CD4-positive, alpha-beta T cell treated with Interleukin-4 for 1 hour (primary cell): ENCODE data around the gene JAK1.

Source experiments
- DNase-seq, 2 donors: peaks; one replicate each; pipeline ENCODE4 v3.0.0-alpha.2; 2020 to 2022

The JAK1 gene

GRCh38 chr1:64887689-64888217 is 78.6 kb downstream of the JAK1 start:
- DNase-seq: no peak

- no peak for DNase-seq
These were observed 79.5 kb downstream of the JAK1 start for GRCh38 chr1:64886877-64887276.

GRCh38 chr1:64885648-64886047 is 80.7 kb downstream of the JAK1 start:
- no peak for DNase-seq

GRCh38 chr1:64884261-64885040 is 81.9 kb downstream of the JAK1 start:
- DNase-seq: no peak

GRCh38 chr1:64882574-64883255 is 83.6 kb downstream of the JAK1 start:
- DNase-seq: peak in 1 of 2 donors; percentile 26

- DNase-seq: no peak
These were observed 85.1 kb downstream of the JAK1 start for GRCh38 chr1:64881281-64881680.

GRCh38 chr1:64880449-64880848 is 85.9 kb downstream of the JAK1 start:
- no peak for DNase-seq

GRCh38 chr1:64878931-64879611 is 87.3 kb downstream of the JAK1 start:
- no peak for DNase-seq

GRCh38 chr1:64878090-64878489 is 88.3 kb downstream of the JAK1 start:
- DNase-seq: no peak

GRCh38 chr1:64877598-64877997 is 88.8 kb downstream of the JAK1 start:
- no peak for DNase-seq

GRCh38 chr1:64877151-64877550 is 89.2 kb downstream of the JAK1 start:
- DNase-seq: peak; percentile 30 to 76

- DNase-seq: no peak
These were observed 90.7 kb downstream of the JAK1 start for GRCh38 chr1:64875606-64876005.

GRCh38 chr1:64875101-64875500 is 91.2 kb downstream of the JAK1 start:
- no peak for DNase-seq

GRCh38 chr1:64874666-64875065 is 91.7 kb downstream of the JAK1 start:
- no peak for DNase-seq

GRCh38 chr1:64873576-64873975 is 92.8 kb downstream of the JAK1 start:
- DNase-seq: no peak

GRCh38 chr1:64872067-64872466 is 94.3 kb downstream of the JAK1 start:
- DNase-seq: no peak

- no peak for DNase-seq
These were observed 95.1 kb downstream of the JAK1 start for GRCh38 chr1:64871256-64871655.

GRCh38 chr1:64867266-64867665 is 99.1 kb downstream of the JAK1 start:
- DNase-seq: no peak

GRCh38 chr1:64866689-64867088 is 99.7 kb downstream of the JAK1 start:
- DNase-seq: no peak

GRCh38 chr1:64865105-64865757 is 101.1 kb downstream of the JAK1 start:
- DNase-seq: no peak

GRCh38 chr1:64864018-64864940 is 102.1 kb downstream of the JAK1 start:
- peak; percentile 82 to 85 for DNase-seq

GRCh38 chr1:64861611-64862010 is 104.7 kb downstream of the JAK1 start:
- peak in 1 of 2 donors; percentile 22 for DNase-seq
